Type B pancreatic cell (in vitro differentiated cells): ENCODE measurements around the gene MAP3K9. TPM values are rescaled to one million over a fixed set of nuclear protein-coding genes. Genes with fewer than 3 reads are reported as not detected.
A peak's percentile ranks its signal among the peaks of the same experiment; 100 is the strongest.

Experiments
- DNase-seq: peaks from one replicate; pipeline ENCODE4 v3.0.0; 2021; ENCODE audit warnings: mixed read lengths; ENCODE audit not compliant: unreplicated experiment; ENCODE audit errors: extremely low spot score
- H3K27ac Mint-ChIP-seq: 2 replicates; pipeline ENCODE4 v1.8.0; 2021; ENCODE audit warnings: mild to moderate bottlenecking, mixed read lengths
- H3K27me3 Mint-ChIP-seq: 2 replicates; pipeline ENCODE4 v1.8.0; 2021; ENCODE audit warnings: mixed read lengths
- H3K36me3 Mint-ChIP-seq: 2 replicates; pipeline ENCODE4 v1.8.0; 2021; ENCODE audit warnings: mixed read lengths
- H3K4me1 Mint-ChIP-seq: one replicate; pipeline ENCODE4 v1.8.0; 2021; ENCODE audit warnings: mixed read lengths; ENCODE audit not compliant: unreplicated experiment
- H3K4me3 Mint-ChIP-seq: 2 replicates; pipeline ENCODE4 v1.8.0; 2021; ENCODE audit warnings: mild to moderate bottlenecking, mixed read lengths
- H3K9me3 Mint-ChIP-seq: 2 replicates; pipeline ENCODE4 v1.8.0; 2021; ENCODE audit warnings: mixed read lengths
- CTCF ChIP-seq: fragments of 200-600 bp; sonication (generic); conservative IDR thresholded peaks from 2 replicates; pipeline ENCODE4 v1.5.0; 2021; ENCODE audit warnings: antibody characterized with exemption, mild to moderate bottlenecking
- total RNA-seq: library from RNA; stranded (reverse); gene quantifications from 2 replicates; pipeline ENCODE4 v1.2.1, GENCODE V29; 2021; ENCODE audit warnings: low replicate concordance

MAP3K9 gene
- total RNA-seq, 1 donor from 2014 or later: 14.9 TPM

GRCh38 chr14:70714055-70714550, 95.2 kb downstream of the MAP3K9 start:
- Mint-ChIP-seq H3K27ac (peak overlapping the region; percentile 37), H3K9me3 (no peaks in the 10 kb centered on the region), H3K27me3 (no peaks in the 10 kb centered on the region), H3K36me3 (no peaks in the 10 kb centered on the region), H3K4me1 (peaks cover 21% of the 10 kb centered on the region), H3K4me3 (no peak overlapping the region)
- TF ChIP-seq CTCF: peak; percentile 87
- DNase-seq: no peak

- no peak for TF ChIP-seq CTCF
- Mint-ChIP-seq H3K4me1 (peaks cover 21% of the 10 kb centered on the region), H3K4me3 (no peak overlapping the region), H3K27ac (peak overlapping the region; percentile 37), H3K36me3 (no peaks in the 10 kb centered on the region), H3K27me3 (no peaks in the 10 kb centered on the region), H3K9me3 (no peaks in the 10 kb centered on the region)
- no peak for DNase-seq
These were observed 95.8 kb downstream of the MAP3K9 start for GRCh38 chr14:70713511-70713916.

- Mint-ChIP-seq H3K27me3 (no peaks in the 10 kb centered on the region), H3K36me3 (no peaks in the 10 kb centered on the region), H3K4me1 (peaks cover 21% of the 10 kb centered on the region), H3K9me3 (peaks cover 3% of the 10 kb centered on the region), H3K4me3 (no peak overlapping the region), H3K27ac (peak overlapping the region; percentile 37)
- TF ChIP-seq CTCF: no peak
- DNase-seq: no peak
These were observed 96.2 kb downstream of the MAP3K9 start for GRCh38 chr14:70713096-70713495.

- peaks cover 14% of the 10 kb centered on the region for H3K4me1 Mint-ChIP-seq
- DNase-seq: no peak
- H3K27me3 Mint-ChIP-seq: no peaks in the 10 kb centered on the region
- H3K4me3 Mint-ChIP-seq: no peak overlapping the region
- no peak for TF ChIP-seq CTCF
- no peaks in the 10 kb centered on the region for H3K36me3 Mint-ChIP-seq
- peaks cover 4% of the 10 kb centered on the region for H3K9me3 Mint-ChIP-seq
- H3K27ac Mint-ChIP-seq: no peak overlapping the region
These were observed 97.9 kb downstream of the MAP3K9 start for GRCh38 chr14:70711451-70711850.

- Mint-ChIP-seq H3K27ac (peak overlapping the region; percentile 63), H3K4me3 (no peak overlapping the region), H3K27me3 (peaks cover 5% of the 10 kb centered on the region), H3K4me1 (peaks cover 21% of the 10 kb centered on the region), H3K9me3 (peaks cover 9% of the 10 kb centered on the region), H3K36me3 (no peaks in the 10 kb centered on the region)
- DNase-seq: no peak
- TF ChIP-seq CTCF: no peak
These were observed 99.5 kb downstream of the MAP3K9 start for GRCh38 chr14:70709726-70710382.
